ENCODE data around the gene FAM209B.
A peak's percentile ranks its signal among the peaks of the same experiment; 100 is the strongest.

FAM209B gene

DNA sequence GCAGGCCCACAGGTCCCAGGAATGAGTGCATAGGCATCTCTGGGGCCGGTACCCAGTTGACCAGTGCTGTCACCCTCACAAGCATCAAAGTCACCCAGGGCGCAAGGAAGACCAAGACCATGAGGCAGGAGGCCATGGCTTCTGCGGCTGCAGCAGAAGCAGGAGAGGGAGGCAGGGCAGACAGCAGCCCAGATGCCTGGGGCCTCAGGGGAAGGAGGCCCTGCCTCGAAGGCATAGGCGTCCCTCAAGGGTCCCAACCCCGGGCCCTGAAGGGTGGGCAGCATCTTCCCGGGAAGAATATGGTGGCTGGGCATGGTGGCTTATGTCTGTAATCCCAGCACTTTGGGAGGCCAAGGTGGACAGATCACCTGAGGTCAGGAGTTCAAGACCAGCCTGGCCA is 5.5 kb upstream of the FAM209B start:
- Histone ChIP-seq H3K27me3 (ENCODE audit: control insufficient read depth in 1 of 2, insufficient read depth in 1 of 2, low read length in 2 of 2) (no peaks in the 10 kb centered on the region), H3K4me2 (ENCODE audit: low read length, poor library complexity, severe bottlenecking) (no peak overlapping the region), H3K27ac (ENCODE audit: low read length, poor library complexity, severe bottlenecking) (no peak overlapping the region), H3K23ac (ENCODE audit: low read length in 2 of 2) (no peak overlapping the region), H2BK12ac (ENCODE audit: low read length in 2 of 2) (no peak overlapping the region), H3K36me3 (ENCODE audit: control insufficient read depth in 1 of 2, insufficient read depth in 2 of 2, low read depth in 1 of 2, low read length in 2 of 2) (no peaks in the 10 kb centered on the region), H3K4me1 (ENCODE audit: control insufficient read depth, insufficient read depth, low read depth, low read length) (no peaks in the 10 kb centered on the region), H3K79me1 (replicated peaks; ENCODE audit: low read length, poor library complexity, severe bottlenecking) (no peaks in the 10 kb centered on the region), H3K4ac (ENCODE audit: low read depth in 1 of 2, low read length in 2 of 2) (no peak overlapping the region), H2BK120ac (ENCODE audit: low read depth, low read length) (no peak overlapping the region), H3K9me3 (ENCODE audit: control insufficient read depth, low read length) (no peaks in the 10 kb centered on the region), H2BK5ac (ENCODE audit: low read depth, low read length, poor library complexity, severe bottlenecking) (no peak overlapping the region), H2AK5ac (ENCODE audit: low read length, severe bottlenecking) (no peak overlapping the region), H2BK15ac (ENCODE audit: low read depth, poor library complexity, severe bottlenecking) (no peak overlapping the region), H4K8ac (ENCODE audit: low read length) (no peak overlapping the region), H3K18ac (ENCODE audit: low read depth in 1 of 2, low read length in 2 of 2) (no peak overlapping the region), H4K91ac (ENCODE audit: low read length) (no peak overlapping the region), H3K9ac (ENCODE audit: low read length) (no peak overlapping the region), H2AFZ (ENCODE audit: low read depth, low read length) (no peak overlapping the region), H3K4me3 (ENCODE audit: insufficient read depth in 1 of 2, low read depth in 1 of 2, low read length in 2 of 2) (no peak overlapping the region), H3K14ac (ENCODE audit: low read length in 2 of 2) (no peak overlapping the region)
- DNase-seq: no peak
- 97% methylated on average over 7 of the region's 7 CpGs for WGBS

DNA sequence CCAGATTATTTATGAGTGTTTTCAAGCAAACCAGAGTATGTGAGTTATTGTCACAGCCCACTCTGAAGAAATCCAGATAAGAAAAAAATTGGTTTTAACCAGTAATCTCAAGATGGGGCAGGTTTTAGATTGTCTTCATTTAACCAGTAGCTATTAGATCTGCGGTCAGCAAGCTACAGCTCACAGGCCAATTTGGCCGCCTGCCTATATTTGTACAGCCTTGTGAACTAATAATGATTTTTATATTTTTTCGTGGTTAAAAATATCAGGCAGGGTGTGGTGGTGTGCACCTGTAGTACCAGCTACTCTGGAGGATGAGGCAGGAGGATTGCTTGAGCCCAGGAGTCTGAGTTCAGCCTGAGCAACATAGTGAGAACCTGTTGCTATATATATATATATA is 5.0 kb downstream of the FAM209B start:
- Histone ChIP-seq H2BK5ac (ENCODE audit: low read depth, low read length, poor library complexity, severe bottlenecking) (no peak overlapping the region), H2AK5ac (ENCODE audit: low read length, severe bottlenecking) (no peak overlapping the region), H3K18ac (ENCODE audit: low read depth in 1 of 2, low read length in 2 of 2) (no peak overlapping the region), H3K9me3 (ENCODE audit: control insufficient read depth, low read length) (no peaks in the 10 kb centered on the region), H2BK15ac (ENCODE audit: low read depth, poor library complexity, severe bottlenecking) (no peak overlapping the region), H3K9ac (ENCODE audit: low read length) (no peak overlapping the region), H2AFZ (ENCODE audit: low read depth, low read length) (no peak overlapping the region), H3K4me3 (ENCODE audit: insufficient read depth in 1 of 2, low read depth in 1 of 2, low read length in 2 of 2) (no peak overlapping the region), H2BK120ac (ENCODE audit: low read depth, low read length) (no peak overlapping the region), H3K27me3 (ENCODE audit: control insufficient read depth in 1 of 2, insufficient read depth in 1 of 2, low read length in 2 of 2) (no peaks in the 10 kb centered on the region), H3K79me1 (replicated peaks; ENCODE audit: low read length, poor library complexity, severe bottlenecking) (no peaks in the 10 kb centered on the region), H4K8ac (ENCODE audit: low read length) (no peak overlapping the region), H3K4me2 (ENCODE audit: low read length, poor library complexity, severe bottlenecking) (no peak overlapping the region), H3K14ac (ENCODE audit: low read length in 2 of 2) (no peak overlapping the region), H2BK12ac (ENCODE audit: low read length in 2 of 2) (no peak overlapping the region), H3K23ac (ENCODE audit: low read length in 2 of 2) (no peak overlapping the region), H4K91ac (ENCODE audit: low read length) (no peak overlapping the region), H3K4me1 (ENCODE audit: control insufficient read depth, insufficient read depth, low read depth, low read length) (peaks cover 4% of the 10 kb centered on the region), H3K27ac (ENCODE audit: low read length, poor library complexity, severe bottlenecking) (no peak overlapping the region), H3K4ac (ENCODE audit: low read depth in 1 of 2, low read length in 2 of 2) (no peak overlapping the region), H3K36me3 (ENCODE audit: control insufficient read depth in 1 of 2, insufficient read depth in 2 of 2, low read depth in 1 of 2, low read length in 2 of 2) (no peaks in the 10 kb centered on the region)
- no peak for DNase-seq
- 87% methylated on average over 3 of the region's 3 CpGs for WGBS

GRCh38 chr20:56540415-56540814 is 7.4 kb downstream of the FAM209B start:
- H3K27me3 ChIP-seq (ENCODE audit: control insufficient read depth in 1 of 2, insufficient read depth in 1 of 2, low read length in 2 of 2): peaks cover 0 to 3% of the 10 kb centered on the region in 2 experiments
- H3K23ac ChIP-seq (ENCODE audit: low read length in 2 of 2): no peak overlapping the region
- peak; percentile 6 for DNase-seq
- no peak overlapping the region for H3K4me3 ChIP-seq (ENCODE audit: insufficient read depth in 1 of 2, low read depth in 1 of 2, low read length in 2 of 2)
- no peak overlapping the region for H2BK12ac ChIP-seq (ENCODE audit: low read length in 2 of 2)
- no peaks in the 10 kb centered on the region for H3K9me3 ChIP-seq (ENCODE audit: control insufficient read depth, low read length)
- H2AFZ ChIP-seq (ENCODE audit: low read depth, low read length): no peak overlapping the region
- H3K4ac ChIP-seq (ENCODE audit: low read depth in 1 of 2, low read length in 2 of 2): no peak overlapping the region
- H3K36me3 ChIP-seq (ENCODE audit: control insufficient read depth in 1 of 2, insufficient read depth in 2 of 2, low read depth in 1 of 2, low read length in 2 of 2): no peaks in the 10 kb centered on the region
- H3K27ac ChIP-seq (ENCODE audit: low read length, poor library complexity, severe bottlenecking): no peak overlapping the region
- H4K8ac ChIP-seq (ENCODE audit: low read length): no peak overlapping the region
- no peak overlapping the region for H3K14ac ChIP-seq (ENCODE audit: low read length in 2 of 2)
- WGBS: 83% methylated on average over 6 of the region's 6 CpGs
- peaks cover 4% of the 10 kb centered on the region for H3K4me1 ChIP-seq (ENCODE audit: control insufficient read depth, insufficient read depth, low read depth, low read length)
- H3K79me1 ChIP-seq (replicated peaks; ENCODE audit: low read length, poor library complexity, severe bottlenecking): no peaks in the 10 kb centered on the region
- no peak overlapping the region for H3K9ac ChIP-seq (ENCODE audit: low read length)
- no peak overlapping the region for H3K4me2 ChIP-seq (ENCODE audit: low read length, poor library complexity, severe bottlenecking)
- H4K91ac ChIP-seq (ENCODE audit: low read length): no peak overlapping the region
- H2BK15ac ChIP-seq (ENCODE audit: low read depth, poor library complexity, severe bottlenecking): no peak overlapping the region
- H2BK120ac ChIP-seq (ENCODE audit: low read depth, low read length): no peak overlapping the region
- no peak overlapping the region for H2BK5ac ChIP-seq (ENCODE audit: low read depth, low read length, poor library complexity, severe bottlenecking)
- H2AK5ac ChIP-seq (ENCODE audit: low read length, severe bottlenecking): no peak overlapping the region
- H3K18ac ChIP-seq (ENCODE audit: low read depth in 1 of 2, low read length in 2 of 2): no peak overlapping the region

GRCh38 chr20:56542489-56543030 is 9.5 kb downstream of the FAM209B start:
- no peak overlapping the region for H3K23ac ChIP-seq (ENCODE audit: low read length in 2 of 2)
- H3K9ac ChIP-seq (ENCODE audit: low read length): no peak overlapping the region
- H3K14ac ChIP-seq (ENCODE audit: low read length in 2 of 2): no peak overlapping the region
- H3K18ac ChIP-seq (ENCODE audit: low read depth in 1 of 2, low read length in 2 of 2): no peak overlapping the region
- H3K27ac ChIP-seq (ENCODE audit: low read length, poor library complexity, severe bottlenecking): no peak overlapping the region
- no peak overlapping the region for H4K8ac ChIP-seq (ENCODE audit: low read length)
- no peak overlapping the region for H3K4ac ChIP-seq (ENCODE audit: low read depth in 1 of 2, low read length in 2 of 2)
- H3K4me3 ChIP-seq (ENCODE audit: insufficient read depth in 1 of 2, low read depth in 1 of 2, low read length in 2 of 2): no peak overlapping the region
- H3K27me3 ChIP-seq (ENCODE audit: control insufficient read depth in 1 of 2, insufficient read depth in 1 of 2, low read length in 2 of 2): peaks cover 2 to 5% of the 10 kb centered on the region in 2 experiments
- DNase-seq: no peak
- no peak overlapping the region for H2AK5ac ChIP-seq (ENCODE audit: low read length, severe bottlenecking)
- WGBS: 81% methylated on average over 7 of the region's 9 CpGs
- no peak overlapping the region for H2BK120ac ChIP-seq (ENCODE audit: low read depth, low read length)
- no peak overlapping the region for H2AFZ ChIP-seq (ENCODE audit: low read depth, low read length)
- no peak overlapping the region for H3K4me2 ChIP-seq (ENCODE audit: low read length, poor library complexity, severe bottlenecking)
- no peaks in the 10 kb centered on the region for H3K9me3 ChIP-seq (ENCODE audit: control insufficient read depth, low read length)
- no peak overlapping the region for H2BK5ac ChIP-seq (ENCODE audit: low read depth, low read length, poor library complexity, severe bottlenecking)
- no peak overlapping the region for H2BK15ac ChIP-seq (ENCODE audit: low read depth, poor library complexity, severe bottlenecking)
- no peak overlapping the region for H2BK12ac ChIP-seq (ENCODE audit: low read length in 2 of 2)
- H3K4me1 ChIP-seq (ENCODE audit: control insufficient read depth, insufficient read depth, low read depth, low read length): peaks cover 4% of the 10 kb centered on the region
- H4K91ac ChIP-seq (ENCODE audit: low read length): no peak overlapping the region
- no peaks in the 10 kb centered on the region for H3K36me3 ChIP-seq (ENCODE audit: control insufficient read depth in 1 of 2, insufficient read depth in 2 of 2, low read depth in 1 of 2, low read length in 2 of 2)
- H3K79me1 ChIP-seq (replicated peaks; ENCODE audit: low read length, poor library complexity, severe bottlenecking): no peaks in the 10 kb centered on the region
